Left ventricle myocardium inferior (tissue), 1 donor: ENCODE measurements around the gene SLC37A1. TPM values are rescaled to one million over a fixed set of nuclear protein-coding genes. Genes with fewer than 3 reads are reported as not detected.

Experiments
- DNase-seq: peaks from one replicate; pipeline ENCODE4 v3.0.0-alpha.2; 2020
- H3K27ac ChIP-seq: fragments of 200-600 bp; replicated peaks from 2 replicates; pipeline ENCODE4 v1.8.0; 2021
- H3K27me3 ChIP-seq: fragments of 200-600 bp; 2 replicates; pipeline ENCODE4 v1.8.0; 2021; ENCODE audit warnings: low read depth
- H3K36me3 ChIP-seq: fragments of 200-600 bp; 2 replicates; pipeline ENCODE4 v1.8.0; 2021
- H3K4me1 ChIP-seq: fragments of 200-600 bp; 2 replicates; pipeline ENCODE4 v1.8.0; 2021
- H3K4me3 ChIP-seq: fragments of 200-600 bp; 2 replicates; pipeline ENCODE4 v1.8.0; 2021; ENCODE audit warnings: mild to moderate bottlenecking, moderate library complexity
- H3K9me3 ChIP-seq: fragments of 200-600 bp; replicated peaks from 2 replicates; pipeline ENCODE4 v1.8.0; 2021
- intact Hi-C: fragments of 100-400 bp; cut with micrococcal nuclease; formaldehyde crosslinking; loops from one replicate; pipeline ENCODE4 v1.11.0; 2022
- total RNA-seq: library from RNA; stranded (reverse); fragmentation: NEBNext Ultra II Directional; extraction: Animal tissue kit (Norgen Biotek cat#: 25700); gene quantifications from one replicate; pipeline ENCODE4 v1.2.1, GENCODE V29; 2021
- TF ChIP-seq, protein P1 (sequence below): fragments of 200-600 bp; IDR thresholded peaks from 2 replicates; pipeline ENCODE4 v1.8.0; 2021; ENCODE audit warnings: antibody characterized with exemption, mild to moderate bottlenecking, borderline replicate concordance
- donor health status: DM: no; HTN: yes; CAD: no; lungs with severe emphysema.

The SLC37A1 gene
- total RNA-seq, 1 donor from 2014 or later: 3.8 TPM

DNA sequence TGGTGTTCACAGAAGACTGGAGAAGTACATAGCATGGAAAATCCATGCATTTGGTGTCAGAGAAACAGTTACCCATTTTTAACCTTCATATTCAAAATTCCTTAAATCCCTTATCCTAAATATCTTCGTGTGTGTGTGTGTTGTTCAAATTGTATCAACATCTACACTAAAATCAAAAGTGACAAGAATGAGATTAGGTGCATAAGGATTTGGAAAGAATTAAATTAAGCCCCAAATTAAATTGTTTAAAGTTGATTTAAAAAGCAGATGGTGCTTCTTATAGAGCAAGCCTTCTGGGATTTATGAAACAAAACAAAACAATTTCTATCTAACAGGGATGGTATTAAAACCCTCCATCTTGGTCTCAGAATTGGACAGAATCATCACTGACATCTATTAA is 22.3 kb upstream of the SLC37A1 start:
- no peaks in the 10 kb centered on the region for H3K9me3 ChIP-seq
- no peak overlapping the region for H3K4me3 ChIP-seq
- H3K4me1 ChIP-seq: peaks cover 7% of the 10 kb centered on the region
- H3K36me3 ChIP-seq: no peaks in the 10 kb centered on the region
- H3K27me3 ChIP-seq: peaks cover 21% of the 10 kb centered on the region
- TF ChIP-seq, protein P1, sequence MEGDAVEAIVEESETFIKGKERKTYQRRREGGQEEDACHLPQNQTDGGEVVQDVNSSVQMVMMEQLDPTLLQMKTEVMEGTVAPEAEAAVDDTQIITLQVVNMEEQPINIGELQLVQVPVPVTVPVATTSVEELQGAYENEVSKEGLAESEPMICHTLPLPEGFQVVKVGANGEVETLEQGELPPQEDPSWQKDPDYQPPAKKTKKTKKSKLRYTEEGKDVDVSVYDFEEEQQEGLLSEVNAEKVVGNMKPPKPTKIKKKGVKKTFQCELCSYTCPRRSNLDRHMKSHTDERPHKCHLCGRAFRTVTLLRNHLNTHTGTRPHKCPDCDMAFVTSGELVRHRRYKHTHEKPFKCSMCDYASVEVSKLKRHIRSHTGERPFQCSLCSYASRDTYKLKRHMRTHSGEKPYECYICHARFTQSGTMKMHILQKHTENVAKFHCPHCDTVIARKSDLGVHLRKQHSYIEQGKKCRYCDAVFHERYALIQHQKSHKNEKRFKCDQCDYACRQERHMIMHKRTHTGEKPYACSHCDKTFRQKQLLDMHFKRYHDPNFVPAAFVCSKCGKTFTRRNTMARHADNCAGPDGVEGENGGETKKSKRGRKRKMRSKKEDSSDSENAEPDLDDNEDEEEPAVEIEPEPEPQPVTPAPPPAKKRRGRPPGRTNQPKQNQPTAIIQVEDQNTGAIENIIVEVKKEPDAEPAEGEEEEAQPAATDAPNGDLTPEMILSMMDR: no peak
- H3K27ac ChIP-seq: no peak overlapping the region
- intact Hi-C loops: no loop called here
- DNase-seq: no peak

DNA sequence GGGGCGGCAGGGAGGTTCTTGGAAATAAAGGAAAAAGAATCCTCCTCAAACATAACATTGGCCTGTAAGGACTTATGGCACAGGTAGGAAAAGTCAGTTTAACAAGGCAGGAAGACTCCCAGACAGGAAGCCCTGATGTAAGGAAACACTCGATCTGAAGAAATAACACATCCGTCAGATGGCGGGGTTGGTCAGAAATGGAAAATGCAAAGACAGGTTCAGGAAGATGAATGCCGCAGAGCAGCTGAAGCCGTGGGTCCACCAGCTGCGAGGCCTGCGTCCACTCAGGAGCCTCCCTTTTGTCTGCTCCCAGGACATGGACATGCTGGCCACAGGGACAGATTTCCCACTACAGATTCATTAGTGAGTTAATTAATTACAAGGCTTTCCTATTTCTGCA is 21.5 kb upstream of the SLC37A1 start:
- no peaks in the 10 kb centered on the region for H3K36me3 ChIP-seq
- no peak for DNase-seq
- intact Hi-C loops: no loop called here
- H3K27ac ChIP-seq: no peak overlapping the region
- no peak overlapping the region for H3K4me3 ChIP-seq
- H3K27me3 ChIP-seq: peaks cover 12% of the 10 kb centered on the region
- TF ChIP-seq, protein P1: no peak
- H3K4me1 ChIP-seq: peaks cover 15% of the 10 kb centered on the region
- no peaks in the 10 kb centered on the region for H3K9me3 ChIP-seq

DNA sequence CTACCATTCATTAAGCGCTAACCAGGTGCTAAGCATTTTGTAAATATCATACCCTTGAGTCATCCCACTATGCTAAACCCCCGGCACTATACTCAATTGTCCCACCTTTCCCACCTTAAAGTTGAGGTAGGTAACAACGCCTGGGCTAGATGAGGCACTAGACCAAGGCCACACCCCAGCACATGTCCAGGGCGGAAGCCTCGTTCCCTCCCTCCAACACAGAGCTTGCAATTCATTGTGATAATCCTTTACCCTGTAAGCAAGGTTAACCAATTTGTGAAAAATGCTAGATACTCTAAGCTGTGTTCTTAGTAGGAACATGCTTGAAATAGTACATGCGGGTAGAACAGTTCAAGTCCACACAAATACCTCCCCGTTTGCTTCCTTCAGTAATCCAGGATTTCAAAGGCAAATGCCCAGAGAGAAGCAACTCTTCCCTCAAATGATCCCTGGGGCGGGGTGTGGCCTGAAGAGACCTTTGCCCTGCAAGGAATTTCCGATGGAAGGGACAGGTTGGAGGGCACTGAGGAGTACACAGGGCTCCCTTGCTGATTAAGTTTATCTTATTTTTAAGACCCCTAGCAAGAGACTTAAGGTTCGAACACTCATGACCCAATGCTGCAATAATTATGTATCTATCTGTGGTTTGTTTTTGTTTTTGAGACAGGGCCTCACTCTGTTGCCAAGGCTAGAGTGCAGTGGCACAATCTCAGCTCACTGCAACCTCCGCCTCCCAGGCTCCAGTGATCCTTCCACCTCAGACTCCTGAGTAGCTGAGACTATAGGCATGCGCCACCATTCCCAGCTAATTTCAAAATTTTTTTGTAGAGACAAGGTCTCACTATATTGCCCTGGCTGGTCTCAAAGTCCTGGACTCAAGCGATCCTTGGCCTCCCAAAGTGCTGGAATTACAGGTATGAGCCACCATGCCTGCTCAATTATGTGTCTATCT is 20.3 kb upstream of the SLC37A1 start:
- peaks cover 5% of the 10 kb centered on the region for H3K27me3 ChIP-seq
- H3K4me1 ChIP-seq: peaks cover 15% of the 10 kb centered on the region
- intact Hi-C loops: no loop called here
- TF ChIP-seq, protein P1: no peak
- H3K9me3 ChIP-seq: no peaks in the 10 kb centered on the region
- no peak for DNase-seq
- no peak overlapping the region for H3K27ac ChIP-seq
- H3K36me3 ChIP-seq: no peaks in the 10 kb centered on the region
- H3K4me3 ChIP-seq: no peak overlapping the region

DNA sequence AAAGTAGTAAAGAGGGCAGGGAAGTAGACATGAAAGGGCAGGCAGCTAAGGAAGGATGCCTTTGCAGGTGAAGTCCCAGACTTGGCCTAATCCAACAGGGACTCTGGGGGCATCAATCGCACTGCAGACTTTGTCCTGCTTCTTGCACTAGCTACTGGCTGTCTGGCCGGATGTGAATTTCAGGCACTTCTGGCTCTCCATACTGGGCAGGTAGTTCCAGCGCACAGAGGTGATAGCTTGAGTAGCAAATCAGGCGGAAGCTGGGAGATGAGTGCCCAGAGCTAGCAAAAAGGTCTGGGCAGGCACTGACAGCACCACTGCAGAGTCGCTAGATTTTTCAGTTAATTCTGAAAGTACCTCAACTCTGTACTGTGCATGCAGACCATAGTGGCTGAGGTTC is 18.6 kb upstream of the SLC37A1 start:
- Histone ChIP-seq H3K4me3 (no peak overlapping the region), H3K36me3 (no peaks in the 10 kb centered on the region), H3K4me1 (peaks cover 15% of the 10 kb centered on the region), H3K9me3 (no peaks in the 10 kb centered on the region), H3K27ac (no peak overlapping the region), H3K27me3 (no peaks in the 10 kb centered on the region)
- TF ChIP-seq, protein P1: no peak
- intact Hi-C loops: no loop called here
- no peak for DNase-seq

DNA sequence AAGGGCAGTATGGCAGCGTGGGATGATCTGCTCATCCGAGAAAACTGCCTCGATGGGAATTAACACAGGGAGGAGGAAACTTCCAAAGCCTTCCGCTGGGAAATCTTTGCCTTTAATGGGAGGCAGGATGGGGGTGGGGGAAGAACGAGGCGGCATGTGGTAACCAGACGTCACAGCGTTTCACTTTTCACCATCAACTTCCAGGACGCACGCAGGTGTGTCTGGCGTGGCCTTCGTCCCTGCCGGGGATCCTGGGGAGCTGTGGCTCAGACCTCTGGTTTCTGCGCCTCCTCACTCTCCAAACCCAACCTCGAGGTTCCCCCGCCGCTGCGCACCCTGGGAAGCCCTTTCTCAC is 17.9 kb upstream of the SLC37A1 start:
- H3K4me3 ChIP-seq: peak overlapping the region; percentile 86
- H3K36me3 ChIP-seq: no peaks in the 10 kb centered on the region
- H3K9me3 ChIP-seq: no peaks in the 10 kb centered on the region
- TF ChIP-seq, protein P1: no peak
- no peak overlapping the region for H3K27ac ChIP-seq
- H3K27me3 ChIP-seq: no peaks in the 10 kb centered on the region
- H3K4me1 ChIP-seq: peaks cover 15% of the 10 kb centered on the region
- intact Hi-C loops: no loop called here
- DNase-seq: no peak
